NCI-H1436 (cell line): Measurements from ENCODE around the gene TUNAR.

Experiments
- DNase-seq: peaks from one replicate; lab custom pipeline; 2025; lab: John Stamatoyannopoulos, UW

The TUNAR gene

DNA sequence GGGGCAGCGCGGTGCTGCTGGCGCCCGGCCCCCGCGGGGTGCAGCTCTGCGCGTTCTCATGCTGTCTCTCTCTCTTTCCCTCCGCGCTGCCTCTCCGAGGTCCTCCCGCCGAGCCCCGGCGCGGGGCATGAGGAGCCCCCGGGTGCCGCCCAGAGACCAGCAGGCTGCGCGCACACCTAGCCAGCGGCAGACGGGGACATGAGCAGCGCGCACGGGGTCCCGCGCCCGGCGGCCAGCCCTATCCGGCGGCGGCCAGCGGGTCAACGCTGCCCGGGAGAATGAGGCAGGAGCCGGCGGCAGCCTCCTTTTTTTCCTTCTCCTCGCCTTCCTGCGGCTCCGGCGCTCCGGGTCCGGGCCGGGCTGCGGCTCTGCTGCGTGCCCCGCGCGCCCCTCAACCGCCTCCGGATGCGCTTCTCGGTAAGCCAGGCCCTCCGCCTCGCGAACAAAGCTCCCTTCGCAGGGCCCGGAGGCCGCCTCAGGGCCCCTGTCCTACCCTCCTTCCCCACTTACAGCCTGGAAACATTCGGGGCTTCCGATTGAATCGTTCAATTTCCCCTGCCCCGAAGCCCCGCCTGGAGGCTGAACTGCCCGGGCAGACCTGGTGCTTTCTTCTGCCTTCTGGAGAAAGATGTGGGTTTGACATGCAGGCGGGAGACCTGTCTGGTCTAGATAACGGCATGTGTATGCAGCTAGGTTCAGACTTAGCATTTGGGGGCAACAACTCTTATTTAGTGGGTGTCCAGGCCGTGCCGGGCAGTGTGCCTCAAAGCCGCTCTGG is at the start of gene TUNAR:
TSS of gene TUNAR (plus strand) at position 72 of the 778 bp plus-strand sequence.
- DNase-seq: peak; percentile 3

DNA sequence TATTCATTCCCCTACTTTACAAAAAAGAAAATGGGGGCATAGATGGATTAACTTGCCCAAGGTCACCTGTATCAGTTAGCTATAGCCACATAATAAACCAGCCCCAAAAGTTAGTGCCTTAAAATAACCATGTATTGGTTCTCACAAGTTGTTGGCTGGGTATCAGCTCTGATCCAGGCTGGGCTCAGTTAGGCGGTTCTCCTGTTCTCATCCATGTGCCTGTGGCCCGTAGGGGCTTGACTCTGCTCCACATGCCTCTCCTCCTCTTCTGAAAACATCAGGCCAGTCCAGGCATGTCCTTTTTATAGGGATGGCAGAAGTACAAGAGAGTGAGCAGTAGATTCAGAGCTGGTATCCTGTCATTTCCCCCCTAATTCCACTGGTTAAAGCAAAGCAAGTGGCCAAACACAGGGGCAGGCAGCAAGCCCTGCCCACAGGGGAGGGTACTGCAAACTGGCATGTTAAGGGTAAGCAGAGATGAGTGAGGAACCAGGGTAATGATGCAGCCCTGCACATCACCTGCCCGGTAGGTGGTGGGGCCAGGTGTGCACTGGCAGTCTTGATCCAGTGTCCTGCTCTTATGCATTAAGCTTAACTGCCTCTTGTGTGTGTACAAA is 47.9 kb upstream of the TUNAR start:
- DNase-seq: no peak

DNA sequence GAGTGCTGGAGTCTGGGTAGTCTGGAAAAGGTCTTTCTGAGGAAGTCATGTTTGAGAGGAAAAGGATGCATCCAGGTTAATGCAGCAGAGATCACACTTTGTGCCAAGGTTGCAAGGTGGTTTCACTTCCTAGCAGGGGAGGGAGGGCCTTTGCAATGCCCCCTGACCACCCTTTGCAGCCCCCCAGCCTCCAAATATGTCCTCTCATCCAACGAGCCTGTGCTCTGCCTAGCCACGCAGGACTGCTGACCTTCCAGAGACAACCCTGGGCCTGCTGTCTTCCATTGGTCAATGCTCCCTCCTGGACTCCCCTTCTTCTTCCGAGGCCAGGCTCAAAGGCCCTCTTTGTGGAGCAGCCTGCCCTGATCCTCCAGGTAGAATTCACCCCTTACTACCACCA is 47.3 kb upstream of the TUNAR start:
- no peak for DNase-seq

DNA sequence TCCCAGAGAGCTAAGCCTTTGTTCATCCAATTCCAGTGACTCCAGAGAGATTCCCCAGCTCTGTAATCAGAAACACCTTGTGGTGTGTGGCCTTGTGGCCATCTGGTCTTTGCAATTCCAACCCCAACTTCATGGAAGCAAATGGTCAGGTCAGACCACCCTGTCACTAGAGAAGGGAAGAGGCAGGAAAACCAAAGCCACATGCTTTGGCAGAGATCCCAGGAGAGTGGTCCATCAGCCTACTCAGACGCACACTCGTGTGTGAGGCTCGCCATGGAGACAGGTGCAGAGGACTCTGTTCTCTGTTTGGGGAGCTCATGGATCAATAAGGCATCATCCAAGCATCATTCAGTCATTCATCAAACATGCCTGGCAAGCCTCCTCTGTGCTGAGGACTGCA is 46.2 kb upstream of the TUNAR start:
- no peak for DNase-seq

- no peak for DNase-seq
Observed at GRCh38 chr14:95831041-95831440, 45.6 kb upstream of the TUNAR start.

DNA sequence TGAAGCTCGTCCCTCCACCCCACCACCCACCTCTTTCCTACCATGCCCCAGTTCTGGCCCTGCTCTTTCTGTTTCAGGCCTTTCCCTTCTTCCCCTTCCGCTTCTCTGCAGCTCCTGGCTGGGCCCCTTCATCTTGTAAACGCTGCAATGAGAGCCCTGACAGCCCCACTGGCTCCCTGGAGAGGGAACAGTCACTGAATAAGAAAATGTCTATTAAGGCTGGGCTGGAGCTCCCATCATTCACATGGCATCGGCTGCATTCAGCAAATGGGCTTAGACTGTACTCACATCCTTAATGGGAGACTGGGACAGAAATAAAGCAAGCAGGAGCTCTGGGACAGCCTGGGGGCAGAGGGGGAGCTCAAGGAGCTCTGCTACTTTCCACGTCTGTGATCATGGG is 45.2 kb upstream of the TUNAR start:
- DNase-seq: no peak

DNA sequence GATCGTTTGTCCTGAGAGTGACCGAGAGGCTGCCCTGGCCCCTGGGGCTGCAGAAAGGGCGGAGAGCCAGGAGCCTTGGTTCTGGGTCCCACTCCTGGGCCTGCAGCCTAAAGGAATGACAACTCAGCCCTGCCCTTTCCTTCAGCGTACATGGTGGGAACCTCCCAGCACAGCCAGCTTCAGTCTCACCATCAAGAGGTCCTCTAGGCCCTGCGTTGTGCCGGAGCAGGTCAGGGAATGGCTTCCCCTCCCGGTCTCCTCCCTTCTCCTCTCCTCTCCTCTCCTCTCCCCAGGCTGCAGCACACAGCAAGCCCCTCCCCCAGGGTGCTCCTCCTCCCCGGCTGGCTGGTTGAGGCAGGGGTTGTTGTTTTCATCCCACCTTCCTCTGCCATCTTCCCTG is 44.6 kb upstream of the TUNAR start:
- no peak for DNase-seq

GRCh38 chr14:95833429-95833828 is 43.2 kb upstream of the TUNAR start:
- no peak for DNase-seq

DNA sequence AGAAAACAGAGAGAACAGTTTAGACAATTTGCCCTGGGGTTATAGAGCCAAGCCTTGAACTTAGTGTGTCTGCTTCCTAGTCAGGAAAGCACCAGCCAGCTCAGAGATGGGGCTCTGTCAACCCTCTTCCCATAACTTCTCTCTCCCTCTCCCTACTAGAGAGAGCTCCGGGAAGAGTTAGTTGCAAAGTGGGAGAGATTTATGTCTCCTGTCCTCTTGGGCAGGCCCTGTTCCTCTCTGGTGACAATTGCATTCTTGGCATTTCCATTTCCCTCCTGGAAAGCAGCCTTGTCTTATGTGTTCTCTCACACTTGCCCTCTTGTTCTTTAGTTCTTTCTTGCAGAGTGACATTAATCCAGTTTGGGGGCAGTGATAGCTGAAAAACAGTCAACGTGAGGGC is 42.1 kb upstream of the TUNAR start:
- DNase-seq: no peak

DNA sequence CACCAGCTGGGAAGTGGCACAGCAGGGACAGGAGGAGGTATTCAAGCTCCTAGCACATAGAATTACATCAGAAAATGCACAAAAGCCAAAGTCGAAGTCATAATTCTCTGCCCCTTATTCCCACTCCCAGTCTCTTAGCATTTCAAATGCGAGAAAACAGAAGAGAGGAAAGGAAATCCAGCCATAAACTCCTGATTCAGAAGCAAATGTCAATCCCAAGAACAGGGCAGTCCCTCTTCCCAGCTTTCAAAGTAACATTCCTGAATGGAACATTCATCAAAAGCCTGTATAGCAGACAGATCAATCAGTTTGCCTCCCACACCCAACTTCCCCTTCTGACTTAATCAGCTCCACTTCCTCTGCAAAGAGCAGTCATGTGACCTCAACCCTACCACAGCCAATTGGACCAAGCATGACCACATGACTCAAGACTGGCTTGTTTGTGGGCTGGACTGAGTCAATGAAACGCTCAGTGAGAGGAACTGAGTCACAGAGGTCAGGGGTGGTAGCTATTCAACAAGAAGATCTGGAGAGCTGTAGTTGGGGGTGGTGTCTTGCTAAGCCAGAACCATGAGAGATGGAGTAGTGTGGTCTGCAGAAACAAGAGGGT is 41.4 kb upstream of the TUNAR start:
- no peak for DNase-seq

DNA sequence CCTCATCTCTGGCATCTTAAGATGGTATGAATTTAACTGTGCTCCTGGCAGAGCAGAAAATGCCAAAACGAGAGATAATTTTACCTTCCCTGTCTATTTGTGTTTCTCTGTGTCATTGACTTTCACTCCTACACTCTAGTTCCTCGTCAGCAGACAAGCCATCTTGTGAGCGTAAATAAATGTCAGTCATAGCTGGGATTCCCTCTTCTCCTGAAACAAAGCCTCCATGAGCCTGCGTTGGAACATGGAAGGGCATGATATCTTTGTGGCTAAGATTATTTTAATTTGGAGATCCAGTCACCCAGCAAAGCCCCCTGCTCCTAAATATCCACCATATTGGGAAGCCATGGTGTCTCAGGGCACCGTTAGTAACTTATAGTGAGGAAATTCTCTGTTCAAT is 37.8 kb upstream of the TUNAR start:
- DNase-seq: no peak

DNA sequence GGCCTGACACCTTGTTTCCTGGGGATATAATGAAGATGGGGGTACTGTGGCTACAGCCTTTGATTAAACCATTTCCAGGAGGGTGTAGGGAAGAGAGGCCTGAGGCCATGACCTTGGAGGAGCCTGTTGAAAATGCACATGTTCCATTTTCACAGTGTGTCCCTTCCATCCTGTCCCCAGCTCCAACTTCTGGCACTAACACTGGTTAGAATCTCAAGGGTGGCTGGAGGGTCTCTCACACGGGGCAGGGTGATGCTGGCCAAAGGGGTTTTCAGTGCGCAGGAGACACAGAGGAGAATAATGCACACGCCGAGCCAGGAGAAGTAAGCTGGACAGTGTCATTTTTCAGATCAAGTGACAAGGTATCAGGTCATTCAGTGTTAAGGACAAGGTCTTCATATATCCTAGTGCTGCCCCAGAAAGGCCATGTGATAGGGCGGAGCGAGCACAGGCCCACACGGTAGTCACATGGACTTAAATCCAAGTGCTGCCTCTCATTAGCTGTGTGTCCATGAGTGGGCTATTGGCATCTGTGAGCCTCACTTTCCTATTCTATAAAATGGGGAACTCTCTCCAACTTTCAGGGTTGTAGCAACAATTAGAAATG is 36.4 kb upstream of the TUNAR start:
- DNase-seq: no peak

- DNase-seq: no peak
Observed at GRCh38 chr14:95841668-95842067, 35.0 kb upstream of the TUNAR start.

DNA sequence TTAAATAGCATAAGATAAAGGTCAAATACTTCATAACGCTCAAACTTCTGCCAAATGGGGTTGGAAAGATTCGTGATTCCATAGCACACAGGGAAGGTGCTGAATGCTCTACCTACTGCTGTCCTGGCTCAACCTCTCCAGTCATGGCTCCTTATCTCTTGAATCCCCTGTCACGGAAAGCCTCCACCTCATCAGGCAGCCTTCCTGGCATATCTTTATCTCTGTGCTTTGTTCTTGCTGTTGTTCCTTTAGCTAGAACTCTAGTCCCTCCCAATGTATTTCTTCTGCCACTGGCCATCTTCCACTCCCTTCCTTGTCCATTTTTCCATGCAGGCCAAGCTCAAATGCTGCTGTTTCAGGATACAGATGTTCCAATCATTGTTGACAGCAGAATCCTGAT is 26.9 kb upstream of the TUNAR start:
- no peak for DNase-seq

DNA sequence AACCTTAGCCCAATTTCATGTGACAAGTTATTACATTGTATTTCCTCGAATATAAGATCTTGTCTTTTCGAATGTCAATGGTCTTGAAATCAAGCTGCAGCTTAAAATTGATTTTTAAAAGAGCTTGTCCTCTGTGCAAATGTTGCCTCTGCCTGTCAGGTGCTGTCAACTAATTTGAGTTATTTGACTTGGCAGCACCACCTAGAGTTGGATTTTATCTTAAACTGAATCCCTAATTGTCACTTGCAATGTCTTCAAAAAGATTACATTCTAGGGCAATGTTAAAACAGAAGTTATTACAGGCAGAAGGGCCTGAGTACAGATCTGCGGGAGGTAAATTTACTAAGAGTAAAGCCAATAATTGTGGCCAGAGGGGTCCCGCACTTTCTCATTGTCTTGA is 26.2 kb upstream of the TUNAR start:
- no peak for DNase-seq

DNA sequence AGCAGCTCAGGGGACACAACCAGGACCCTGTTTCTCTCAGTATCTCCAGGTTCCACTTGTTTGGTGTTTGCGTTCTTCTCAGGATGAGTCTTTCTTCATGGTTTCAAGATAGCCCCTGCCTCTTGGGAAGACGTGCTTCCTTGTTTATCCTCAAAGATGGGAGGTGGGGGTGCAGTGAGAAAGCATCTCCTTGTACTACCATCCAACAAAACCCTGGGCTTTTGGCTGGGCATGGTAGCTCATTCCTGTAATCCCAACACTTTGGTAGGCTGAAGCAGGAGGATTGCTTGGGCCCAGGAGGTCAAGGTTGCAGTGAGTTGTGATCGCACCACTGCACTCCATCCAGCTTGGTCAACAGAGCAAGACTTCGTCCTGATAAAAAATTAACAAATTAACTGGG is 21.0 kb upstream of the TUNAR start:
- no peak for DNase-seq

DNA sequence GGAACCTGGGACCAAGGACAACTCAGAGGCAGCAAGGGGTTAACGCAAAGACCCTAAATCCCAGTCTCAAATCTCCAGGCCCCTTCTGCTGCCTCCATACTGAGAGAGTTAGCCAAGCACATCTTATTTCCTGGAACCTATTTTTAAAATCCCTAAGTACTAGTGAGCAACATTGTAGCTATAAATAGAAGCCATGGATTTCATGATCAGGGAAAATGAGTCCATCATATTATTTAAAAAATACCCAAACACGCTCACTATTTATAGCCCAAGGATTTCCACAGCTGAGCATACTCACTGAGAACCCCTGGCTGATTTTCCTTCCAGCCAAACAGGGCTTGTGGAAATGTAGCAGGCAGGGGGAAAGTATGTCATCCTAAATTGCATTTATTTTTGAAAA is 19.4 kb upstream of the TUNAR start:
- no peak for DNase-seq

DNA sequence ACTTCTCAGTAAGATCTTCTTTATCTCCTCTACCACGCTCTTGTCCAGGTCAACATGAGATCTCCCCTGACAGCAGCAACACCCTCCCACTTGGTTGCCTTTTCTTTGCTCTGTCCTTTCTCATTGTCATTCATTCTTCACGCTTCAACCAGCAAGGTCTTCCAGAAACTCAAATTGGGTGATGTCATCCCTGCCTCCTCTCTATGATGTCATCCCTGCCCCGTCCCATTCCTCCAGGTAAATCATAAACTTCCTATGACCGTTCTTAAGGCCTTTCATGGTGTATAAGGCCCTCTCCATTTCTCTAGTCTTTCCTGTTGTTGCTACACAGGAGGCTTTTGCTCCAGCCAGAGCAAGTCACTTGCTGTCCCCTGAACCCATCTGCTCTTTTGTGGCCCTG is 17.7 kb upstream of the TUNAR start:
- no peak for DNase-seq

- DNase-seq: no peak
Observed at GRCh38 chr14:95862243-95862642, 14.4 kb upstream of the TUNAR start.

DNA sequence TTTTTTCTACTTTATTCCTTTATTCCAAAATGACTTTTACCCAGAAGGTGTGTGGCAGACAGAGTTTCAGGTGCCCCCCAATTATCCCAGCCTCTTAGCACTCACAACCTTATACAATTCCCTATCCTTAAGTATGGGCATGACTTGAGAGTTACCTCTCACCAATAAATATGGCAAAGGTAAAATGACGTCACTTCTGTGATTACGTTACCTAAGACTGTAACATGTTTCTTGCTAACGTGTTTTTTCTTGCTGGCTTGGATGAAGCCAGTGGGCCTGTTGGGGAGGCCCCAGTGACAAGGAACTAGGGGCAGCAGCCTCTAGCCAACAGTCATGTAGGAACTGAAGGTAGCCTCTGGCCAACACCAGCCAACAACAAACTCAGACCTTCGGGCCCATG is 13.3 kb upstream of the TUNAR start:
- no peak for DNase-seq

- DNase-seq: no peak
Observed at GRCh38 chr14:95869776-95870175, 6.9 kb upstream of the TUNAR start.

DNA sequence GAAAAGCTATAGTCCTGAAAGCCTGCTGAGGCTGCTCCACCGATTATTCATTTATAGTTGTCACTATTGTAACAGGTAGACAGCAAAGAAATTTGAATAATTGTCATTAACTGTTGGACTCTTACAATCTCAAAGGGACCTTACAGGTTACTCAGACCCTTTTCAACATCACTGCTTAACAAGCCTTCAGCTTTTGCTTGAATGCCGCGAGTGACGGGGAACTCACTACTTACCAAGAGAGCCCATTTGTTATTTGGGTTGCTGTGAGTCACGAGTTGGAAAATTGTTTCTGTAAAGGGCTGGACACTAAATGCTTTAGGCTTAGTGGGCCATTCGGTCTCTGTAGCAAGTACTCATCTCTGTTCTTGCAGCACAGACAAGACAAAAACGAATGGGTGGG is 5.9 kb upstream of the TUNAR start:
- no peak for DNase-seq

DNA sequence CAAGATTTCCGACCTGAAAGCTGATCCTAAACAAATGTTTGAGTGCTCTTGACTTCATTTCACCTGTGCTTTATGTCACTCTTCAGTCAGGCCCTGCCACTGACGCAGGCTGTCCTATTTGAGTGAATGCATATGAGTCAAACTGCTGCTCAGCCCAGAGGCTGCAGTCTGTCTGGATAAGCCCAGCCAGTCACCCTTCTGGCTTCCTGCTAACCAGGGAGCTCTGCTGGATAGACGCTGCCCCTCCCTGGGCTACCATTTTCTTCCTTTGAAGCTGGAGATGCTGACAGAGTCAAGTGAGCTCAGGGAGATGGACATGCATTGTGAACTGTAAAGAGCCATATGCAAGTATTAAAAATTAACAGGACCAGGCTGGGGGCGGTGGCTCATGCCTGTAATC is 5.1 kb upstream of the TUNAR start:
- peak; percentile 19 for DNase-seq
